ENCODE data around the gene PCLAF. TPM values are rescaled to one million over a fixed set of nuclear protein-coding genes. Genes with fewer than 3 reads are reported as not detected.

The PCLAF gene
- total and polyA plus RNA-seq, 2 of the 13 experiments (the other 11 are each of a cell fraction or from before 2014, with no cell fraction given): 98.6 to 98.9 TPM

GRCh38 chr15:64355944-64356709, 25.1 kb downstream of the PCLAF start, which contains the start of gene CSNK1G1 (continued):
- TF ChIP-seq GMEB1 (CRISPR knock-in tag; IDR thresholded peaks at IDR 0.05; ENCODE audit: borderline replicate concordance) (peak; percentile 48; the same call in 1 of the 2 replicates), TEAD3 (CRISPR knock-in tag; optimal IDR thresholded peaks at IDR 0.05; ENCODE audit: borderline replicate concordance) (peak; percentile 5), EED (CRISPR knock-in tag; IDR thresholded peaks at IDR 0.05) (no peak), BCL6 (CRISPR knock-in tag; IDR thresholded peaks at IDR 0.05) (peak; percentile 19; the same call in 1 of the 2 replicates), ZNF329 (CRISPR knock-in tag; IDR thresholded peaks at IDR 0.05; ENCODE audit: low read depth) (no peak), ZNF710 (CRISPR knock-in tag; IDR thresholded peaks at IDR 0.05; ENCODE audit: borderline replicate concordance) (peak; percentile 41; the same call in 1 of the 2 replicates), PHF8 (CRISPR knock-in tag; IDR thresholded peaks at IDR 0.05) (peak; percentile 45; the same call in 1 of the 2 replicates), TBP (CRISPR knock-in tag; IDR thresholded peaks at IDR 0.05) (no peak), THRA (CRISPR knock-in tag; IDR thresholded peaks at IDR 0.05; ENCODE audit: borderline replicate concordance) (peak; percentile 59; the same call in 1 of the 2 replicates), NR2F1 (CRISPR knock-in tag; IDR thresholded peaks at IDR 0.05) (no peak), ZNF691 (CRISPR knock-in tag; IDR thresholded peaks at IDR 0.05; ENCODE audit: borderline replicate concordance, low read depth) (0 out of 2 replicates have a peak, but pooled peaks have one; percentile 32), BCL3 (CRISPR knock-in tag; IDR thresholded peaks at IDR 0.05) (no peak), SIX1 (CRISPR knock-in tag; IDR thresholded peaks at IDR 0.05; ENCODE audit: borderline replicate concordance) (no peak), YEATS4 (CRISPR knock-in tag; IDR thresholded peaks at IDR 0.05; ENCODE audit: borderline replicate concordance) (no peak), MNT (IDR thresholded peaks at IDR 0.05) (peak; percentile 36), ERF (CRISPR knock-in tag; IDR thresholded peaks at IDR 0.05) (peak; percentile 18; the same call in 1 of the 2 replicates)

All from HepG2 (cell line).